GM13977 (cell line): ENCODE results near the gene ADAMTS14.
"Not testable (repeated sequence)": the region's sequence is repeated elsewhere in the genome, so short reads cannot be mapped to it uniquely, and the experiment has no call there.

Experiments
- DNase-seq: peaks from one replicate; pipeline ENCODE4 v3.0.0; 2012; ENCODE audit warnings: low spot score
- CTCF ChIP-seq: IDR thresholded peaks from 2 replicates; pipeline ENCODE4 v1.5.1; 2012; ENCODE audit warnings: mild to moderate bottlenecking, control low read depth; ENCODE audit not compliant: insufficient read depth; ENCODE audit errors: extremely low read depth, missing control alignments
- in situ Hi-C: fragments of 300-500 bp; cut with MboI; formaldehyde crosslinking; loops from one replicate; pipeline ENCODE4 v1.12.0; 2022; ENCODE audit warnings: low sequenced_read_pairs, low pct_unique_long_range_greater_than_20kb, mixed read lengths, inconsistent platforms; ENCODE audit not compliant: unreplicated experiment

Gene ADAMTS14

DNA sequence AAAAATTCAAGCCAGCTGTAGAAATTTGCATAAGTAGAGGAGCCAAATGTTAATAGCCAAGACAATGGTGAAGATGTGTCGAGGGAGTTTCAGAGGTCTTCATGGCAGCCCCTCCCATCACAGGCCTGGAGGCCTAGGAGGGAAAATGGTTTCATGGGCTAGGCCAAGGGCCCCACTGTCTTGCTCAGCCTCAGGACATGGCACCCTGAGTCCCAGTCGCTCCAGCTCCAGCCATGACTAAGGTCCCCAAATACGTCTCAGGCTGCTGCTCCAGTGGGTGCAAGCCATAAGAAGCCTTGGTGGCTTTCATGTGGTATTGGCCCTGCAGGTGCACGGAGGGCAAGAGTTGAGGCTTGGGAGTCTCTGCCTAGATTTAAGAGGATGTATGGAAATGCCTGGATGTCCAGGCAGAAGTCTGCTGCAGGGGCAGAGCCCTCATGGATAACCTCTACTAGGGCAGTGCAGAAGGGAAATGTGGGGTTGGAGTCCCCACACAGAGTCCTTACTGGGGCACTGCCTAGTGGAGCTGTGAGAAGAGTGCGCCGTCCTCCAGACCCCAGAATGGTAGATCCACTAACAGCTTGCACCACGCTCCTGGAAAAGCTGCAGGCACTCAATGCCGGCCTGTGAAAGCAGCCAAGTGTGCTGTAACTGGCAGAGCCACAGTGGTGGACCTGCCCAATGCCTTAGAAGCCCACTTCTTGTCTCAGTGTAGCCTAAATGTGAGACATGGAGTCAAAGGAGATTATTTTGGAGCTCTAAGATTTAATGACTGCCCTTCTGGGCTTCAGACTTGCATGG, 93.7 kb downstream of the ADAMTS14 start:
- DNase-seq, result no peak
- no peak for TF ChIP-seq CTCF
- in situ Hi-C loops, result no loop called here

DNA sequence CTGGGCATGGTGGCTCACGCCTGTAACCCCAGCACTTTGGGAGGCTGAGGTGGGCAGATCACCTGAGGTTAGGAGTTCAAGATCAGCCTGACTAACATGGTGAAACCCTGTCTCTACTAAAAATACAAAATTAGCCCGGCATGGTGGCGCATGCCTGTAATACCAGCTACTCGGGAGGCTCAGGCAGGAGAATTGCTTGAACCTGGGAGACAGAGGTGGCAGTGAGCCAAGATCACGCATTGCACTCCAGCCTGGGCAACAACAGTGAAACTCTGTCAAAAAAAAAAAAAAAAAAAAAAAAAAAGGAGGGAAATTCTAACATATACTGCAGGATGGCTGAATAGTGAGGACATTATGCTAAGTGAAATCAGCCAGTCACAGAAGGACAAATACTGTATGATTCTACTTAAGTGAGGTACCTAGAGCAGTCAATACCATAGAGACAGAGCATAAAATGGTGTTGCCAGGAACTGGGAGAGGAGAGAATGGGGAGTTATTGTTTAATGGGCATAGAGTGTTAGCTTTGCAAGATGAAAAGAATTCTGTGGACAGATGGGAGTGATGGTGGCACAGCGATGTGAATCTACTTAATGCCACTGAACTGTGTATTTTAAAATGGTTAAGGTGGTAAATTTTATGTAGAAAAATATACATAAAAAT, 95.8 kb downstream of the ADAMTS14 start:
- in situ Hi-C loops, DNase-seq: not testable (repeated sequence)

DNA sequence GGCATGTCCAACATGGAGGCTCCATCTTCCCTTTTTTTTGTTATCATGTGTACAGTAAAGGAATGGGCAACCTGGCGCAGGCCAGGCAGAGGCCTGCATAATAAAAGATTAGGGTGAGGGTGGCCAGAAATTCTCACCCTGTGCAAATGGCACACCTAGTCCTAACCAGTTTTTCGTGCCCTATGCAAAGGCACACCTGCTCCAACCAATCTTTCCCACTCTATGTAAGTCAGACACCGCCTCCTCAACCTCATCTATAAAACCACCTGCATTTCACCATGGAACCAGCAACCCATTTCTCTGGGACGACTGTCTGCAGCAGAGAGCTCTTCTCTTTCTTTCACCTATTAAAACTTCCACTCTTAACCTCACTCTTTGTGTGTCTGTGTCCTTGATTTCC, 96.8 kb downstream of the ADAMTS14 start:
- DNase-seq, result no peak
- in situ Hi-C loops, result no loop called here
- no peak for TF ChIP-seq CTCF

DNA sequence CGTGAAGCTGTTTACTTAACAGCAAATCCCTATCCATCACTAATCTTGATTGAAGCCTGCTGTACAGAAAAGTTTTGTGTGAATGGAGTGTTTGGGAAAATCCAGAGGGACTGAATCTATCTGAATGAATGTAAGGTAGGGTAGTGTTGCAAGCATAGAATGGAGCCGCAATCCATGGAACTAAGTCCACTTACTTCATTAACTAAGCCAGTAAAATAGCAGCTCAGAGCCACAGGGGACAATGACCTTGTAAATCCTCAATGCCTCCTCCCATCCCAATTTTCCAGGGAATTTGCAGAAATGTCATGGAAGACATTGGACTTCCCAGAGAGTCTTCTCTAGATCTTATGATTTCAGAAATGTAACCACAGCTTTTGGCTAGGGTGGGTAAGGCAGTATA, 97.7 kb downstream of the ADAMTS14 start:
- no peak for TF ChIP-seq CTCF
- no peak for DNase-seq
- in situ Hi-C loops, result no loop called here

DNA sequence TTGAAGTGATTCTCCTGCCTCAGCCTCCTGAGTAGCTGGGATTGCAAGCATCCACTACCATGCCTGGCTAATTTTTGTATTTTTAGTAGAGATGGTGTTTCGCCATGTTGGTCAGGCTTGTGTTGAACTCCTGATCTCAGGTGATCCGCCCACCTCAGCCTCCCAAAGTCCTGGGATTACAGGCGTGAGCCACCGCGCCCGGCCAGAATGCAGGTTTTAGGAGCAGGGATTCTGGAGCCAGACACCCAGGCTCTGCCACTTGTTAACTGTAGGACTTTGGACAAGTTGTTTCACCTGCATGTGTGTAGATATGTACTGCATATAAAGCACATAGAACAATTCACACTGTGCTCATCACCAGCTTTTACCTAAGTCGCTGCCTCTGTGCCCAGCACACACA, 98.2 kb downstream of the ADAMTS14 start:
- DNase-seq, in situ Hi-C loops: not testable (repeated sequence)

DNA sequence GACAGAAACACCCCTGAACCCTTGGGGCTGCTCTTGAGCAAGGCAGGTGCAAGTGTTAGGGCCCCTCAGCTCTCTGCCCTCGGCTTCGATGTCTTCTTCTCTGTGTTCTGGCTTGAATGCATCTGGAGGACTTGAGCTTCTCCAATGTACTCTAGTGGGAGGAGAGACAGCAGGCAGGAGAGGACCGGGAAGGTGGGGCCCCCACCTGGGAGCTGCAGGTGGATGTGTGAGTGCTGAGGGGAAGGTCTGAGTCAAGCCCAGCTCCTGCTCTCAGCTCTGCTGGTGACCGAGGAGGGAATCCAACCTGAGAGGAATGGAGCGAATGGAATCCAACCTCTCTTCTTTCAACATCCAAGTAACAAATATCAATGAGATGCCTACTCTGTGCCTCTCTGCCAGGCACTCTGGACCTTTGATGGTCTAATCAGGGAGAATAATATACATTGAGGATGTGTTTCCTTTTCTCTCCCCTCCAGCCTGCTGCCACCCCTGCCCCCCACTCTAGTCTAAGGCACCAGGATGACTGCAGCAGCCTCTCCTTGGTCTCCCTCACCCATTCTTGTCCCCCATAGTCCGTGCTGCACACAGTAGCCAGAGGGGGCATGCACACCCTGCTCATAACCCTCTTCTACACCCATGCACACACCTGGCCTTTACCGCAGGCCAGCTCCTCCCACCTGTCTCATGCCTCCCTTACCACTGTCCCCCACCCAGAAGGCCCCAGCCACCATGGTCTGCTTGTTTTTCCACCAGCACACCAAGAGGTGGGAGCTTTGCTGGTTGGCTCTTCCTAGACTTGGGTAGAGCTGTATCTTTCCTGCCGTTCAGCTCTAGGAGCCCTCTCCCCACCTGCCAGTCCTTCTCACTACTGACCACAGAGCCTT, 99.2 kb downstream of the ADAMTS14 start:
- TF ChIP-seq CTCF, result no peak
- no peak for DNase-seq
- in situ Hi-C loops, result no loop called here

- in situ Hi-C loops, result no loop called here
Observed at GRCh38 chr10:70772627-70773026, 100.3 kb downstream of the ADAMTS14 start.

More at GRCh38 chr10:70772627-70773026, 100.3 kb downstream of the ADAMTS14 start:
- no peak for TF ChIP-seq CTCF
- no peak for DNase-seq
